ENCODE measurements around the gene ANP32B.

ANP32B gene

GRCh38 chr9:98057138-98057799 is 74.1 kb downstream of the ANP32B start:
- no peaks in the 10 kb centered on the region for H4K20me1 ChIP-seq (ENCODE audit: insufficient read depth, low read length)
- TF ChIP-seq, protein P1, sequence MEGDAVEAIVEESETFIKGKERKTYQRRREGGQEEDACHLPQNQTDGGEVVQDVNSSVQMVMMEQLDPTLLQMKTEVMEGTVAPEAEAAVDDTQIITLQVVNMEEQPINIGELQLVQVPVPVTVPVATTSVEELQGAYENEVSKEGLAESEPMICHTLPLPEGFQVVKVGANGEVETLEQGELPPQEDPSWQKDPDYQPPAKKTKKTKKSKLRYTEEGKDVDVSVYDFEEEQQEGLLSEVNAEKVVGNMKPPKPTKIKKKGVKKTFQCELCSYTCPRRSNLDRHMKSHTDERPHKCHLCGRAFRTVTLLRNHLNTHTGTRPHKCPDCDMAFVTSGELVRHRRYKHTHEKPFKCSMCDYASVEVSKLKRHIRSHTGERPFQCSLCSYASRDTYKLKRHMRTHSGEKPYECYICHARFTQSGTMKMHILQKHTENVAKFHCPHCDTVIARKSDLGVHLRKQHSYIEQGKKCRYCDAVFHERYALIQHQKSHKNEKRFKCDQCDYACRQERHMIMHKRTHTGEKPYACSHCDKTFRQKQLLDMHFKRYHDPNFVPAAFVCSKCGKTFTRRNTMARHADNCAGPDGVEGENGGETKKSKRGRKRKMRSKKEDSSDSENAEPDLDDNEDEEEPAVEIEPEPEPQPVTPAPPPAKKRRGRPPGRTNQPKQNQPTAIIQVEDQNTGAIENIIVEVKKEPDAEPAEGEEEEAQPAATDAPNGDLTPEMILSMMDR (IDR thresholded peaks at IDR 0.05; ENCODE audit: low read length) = no peak; the same call in 1 of the 2 replicates
- no peak for TF ChIP-seq EZH2 (IDR thresholded peaks at IDR 0.05; ENCODE audit: borderline replicate concordance, low read length)
- H3K9me2 ChIP-seq (ENCODE audit: low read depth, low read length) = no peaks in the 10 kb centered on the region
- peaks cover 25% of the 10 kb centered on the region for H3K4me1 ChIP-seq (ENCODE audit: insufficient read depth, low read length, severe bottlenecking)
- H3K4me3 ChIP-seq (ENCODE audit: low read depth, low read length, poor library complexity, severe bottlenecking) = peak overlapping the region; percentile 76
- no peaks in the 10 kb centered on the region for H3K9me3 ChIP-seq (ENCODE audit: low read length)
- H3K36me3 ChIP-seq (ENCODE audit: insufficient read depth, low read length) = peaks cover 9% of the 10 kb centered on the region; the same call in 1 of the 2 replicates
- H3K4me2 ChIP-seq (ENCODE audit: low read length) = peak overlapping the region; percentile 95
- H3K9ac ChIP-seq (ENCODE audit: low read length) = peak overlapping the region; percentile 70
- H2AFZ ChIP-seq (ENCODE audit: low read length) = no peak overlapping the region
- no peaks in the 10 kb centered on the region for H3K79me2 ChIP-seq (ENCODE audit: insufficient read depth, low read length)
- H3K27me3 ChIP-seq (ENCODE audit: insufficient read depth, low read length) = no peaks in the 10 kb centered on the region
- no peak overlapping the region for H3K27ac ChIP-seq (ENCODE audit: low read depth, low read length, poor library complexity, severe bottlenecking)
- H3F3A ChIP-seq (ENCODE audit: insufficient read depth, low read length) = no peaks in the 10 kb centered on the region

DNA sequence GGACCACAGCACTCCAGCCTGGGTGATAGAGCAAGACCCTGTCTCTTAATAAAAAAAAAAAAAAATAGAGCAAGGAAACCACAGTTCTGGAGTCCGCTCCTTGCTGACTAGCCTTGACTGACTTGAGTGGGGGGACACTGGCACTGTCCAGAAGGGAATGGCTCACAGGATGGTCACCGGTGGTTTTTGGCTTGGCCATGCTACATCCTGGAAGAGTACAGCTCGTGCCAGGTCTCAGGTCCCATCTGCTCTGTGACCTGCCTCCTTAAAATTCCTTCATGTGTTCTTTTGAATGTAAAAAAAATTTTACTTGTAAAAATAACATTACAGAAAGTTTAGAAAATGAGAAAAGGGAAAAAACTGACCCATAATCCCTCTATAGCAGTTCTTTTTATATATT is 79.0 kb downstream of the ANP32B start:
- no peak overlapping the region for H3K4me3 ChIP-seq (ENCODE audit: low read depth, low read length, poor library complexity, severe bottlenecking)
- TF ChIP-seq, protein P1 (IDR thresholded peaks at IDR 0.05; ENCODE audit: low read length) = no peak
- TF ChIP-seq EZH2 (IDR thresholded peaks at IDR 0.05; ENCODE audit: borderline replicate concordance, low read length) = no peak
- H3K4me1 ChIP-seq (ENCODE audit: insufficient read depth, low read length, severe bottlenecking) = peaks cover 17% of the 10 kb centered on the region
- no peak overlapping the region for H3K9ac ChIP-seq (ENCODE audit: low read length)
- H3K27ac ChIP-seq (ENCODE audit: low read depth, low read length, poor library complexity, severe bottlenecking) = no peak overlapping the region
- H4K20me1 ChIP-seq (ENCODE audit: insufficient read depth, low read length) = no peaks in the 10 kb centered on the region
- H3K9me2 ChIP-seq (ENCODE audit: low read depth, low read length) = no peaks in the 10 kb centered on the region
- H2AFZ ChIP-seq (ENCODE audit: low read length) = no peak overlapping the region
- H3K27me3 ChIP-seq (ENCODE audit: insufficient read depth, low read length) = no peaks in the 10 kb centered on the region
- H3F3A ChIP-seq (ENCODE audit: insufficient read depth, low read length) = no peaks in the 10 kb centered on the region
- H3K4me2 ChIP-seq (ENCODE audit: low read length) = no peak overlapping the region
- no peaks in the 10 kb centered on the region for H3K79me2 ChIP-seq (ENCODE audit: insufficient read depth, low read length)
- H3K36me3 ChIP-seq (ENCODE audit: insufficient read depth, low read length) = peaks cover 43% of the 10 kb centered on the region
- H3K9me3 ChIP-seq (ENCODE audit: low read length) = no peaks in the 10 kb centered on the region

DNA sequence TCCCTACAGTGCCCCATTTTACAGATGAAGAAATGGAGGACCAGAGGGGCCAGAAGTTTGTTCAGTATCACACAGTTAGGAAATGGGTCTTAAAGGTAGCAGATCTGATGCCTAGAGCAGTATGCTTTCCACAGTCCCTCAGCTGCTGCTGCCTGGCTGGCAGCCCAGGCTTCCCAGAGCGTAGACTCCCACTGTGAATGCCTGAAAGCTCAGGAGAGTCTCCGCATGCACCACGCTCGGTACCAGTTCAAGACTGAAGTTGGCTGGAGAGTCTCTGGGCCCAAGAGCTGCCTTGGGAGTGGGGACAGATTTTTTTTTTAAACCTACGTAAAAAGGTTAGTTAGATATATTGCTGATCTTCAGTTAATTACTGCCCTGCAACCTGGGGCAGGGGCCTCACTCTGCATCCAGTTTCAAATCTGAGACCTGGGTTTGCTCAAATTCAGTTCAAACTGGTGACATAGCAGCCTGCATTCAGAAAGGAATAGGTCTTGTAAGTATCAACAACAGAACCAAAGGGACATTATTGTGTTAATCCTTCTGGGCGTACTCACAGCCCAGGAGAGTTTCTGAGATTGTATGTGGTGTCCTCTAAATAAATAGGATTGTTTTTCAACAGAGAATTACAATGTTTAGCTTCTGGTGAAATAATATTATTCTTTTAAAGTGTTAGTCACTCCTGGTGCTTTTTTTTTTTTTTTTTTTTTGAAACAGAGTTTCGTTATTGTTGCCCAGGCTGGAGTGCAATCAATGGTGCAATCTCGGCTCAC is 81.7 kb downstream of the ANP32B start:
- Histone ChIP-seq H3K27ac (ENCODE audit: low read depth, low read length, poor library complexity, severe bottlenecking) (no peak overlapping the region), H3K4me3 (ENCODE audit: low read depth, low read length, poor library complexity, severe bottlenecking) (no peak overlapping the region), H3K79me2 (ENCODE audit: insufficient read depth, low read length) (no peaks in the 10 kb centered on the region), H3K9ac (ENCODE audit: low read length) (no peak overlapping the region), H3K9me3 (ENCODE audit: low read length) (no peaks in the 10 kb centered on the region), H2AFZ (ENCODE audit: low read length) (no peak overlapping the region), H4K20me1 (ENCODE audit: insufficient read depth, low read length) (no peaks in the 10 kb centered on the region), H3F3A (ENCODE audit: insufficient read depth, low read length) (no peaks in the 10 kb centered on the region), H3K4me1 (ENCODE audit: insufficient read depth, low read length, severe bottlenecking) (no peaks in the 10 kb centered on the region), H3K36me3 (ENCODE audit: insufficient read depth, low read length) (peaks cover 51% of the 10 kb centered on the region), H3K4me2 (ENCODE audit: low read length) (no peak overlapping the region), H3K9me2 (ENCODE audit: low read depth, low read length) (no peaks in the 10 kb centered on the region), H3K27me3 (ENCODE audit: insufficient read depth, low read length) (no peaks in the 10 kb centered on the region)
- TF ChIP-seq EZH2 (IDR thresholded peaks at IDR 0.05; ENCODE audit: borderline replicate concordance, low read length) = no peak
- TF ChIP-seq, protein P1 (IDR thresholded peaks at IDR 0.05; ENCODE audit: low read length) = no peak

Data from OCI-LY1 (cell line).